Activated CD8-positive, alpha-beta T cell treated with anti-CD3 and anti-CD28 coated beads, Interleukin-2, amount 10 ng/mL, durations not matched to agents 7 days and 5 days (primary cell): ENCODE measurements around the gene CRKL. TPM values are rescaled to one million over a fixed set of nuclear protein-coding genes. Genes with fewer than 3 reads are reported as not detected.

ENCODE experiments used
- ATAC-seq: fragments of 150-1000 bp; cut with Tn5 transposase; one replicate; pipeline ENCODE4 v1.10.0; 2021; ENCODE audit warnings: moderate library complexity
- CTCF ChIA-PET: fragments of 350-600 bp; sonication (Branson Sonifier 250); formaldehyde crosslinking; loops from one replicate; lab custom pipeline; 2021; ENCODE audit warnings: antibody characterized with exemption; lab: Charles Lee
- POLR2A ChIA-PET: fragments of 350-600 bp; sonication (Branson Sonifier 250); formaldehyde crosslinking; loops from one replicate; lab custom pipeline; 2021; ENCODE audit warnings: antibody characterized with exemption; lab: Charles Lee
- DNase-seq: peaks from one replicate; pipeline ENCODE4 v3.0.0-alpha.2; 2020
- H3K27ac Mint-ChIP-seq: one replicate; pipeline ENCODE4 v1.8.0; 2021; ENCODE audit warnings: mild to moderate bottlenecking, mixed read lengths
- H3K27me3 Mint-ChIP-seq: one replicate; pipeline ENCODE4 v1.8.0; 2021; ENCODE audit warnings: low read depth, mixed read lengths
- H3K36me3 Mint-ChIP-seq: one replicate; pipeline ENCODE4 v1.8.0; 2021; ENCODE audit warnings: low read depth, mixed read lengths
- H3K4me1 Mint-ChIP-seq: one replicate; pipeline ENCODE4 v1.8.0; 2021; ENCODE audit warnings: low read depth, mixed read lengths
- H3K4me3 Mint-ChIP-seq: one replicate; pipeline ENCODE4 v1.8.0; 2021; ENCODE audit warnings: mild to moderate bottlenecking, mixed read lengths
- H3K9me3 Mint-ChIP-seq: one replicate; pipeline ENCODE4 v1.8.0; 2022; ENCODE audit warnings: mixed read lengths; ENCODE audit not compliant: insufficient read depth
- total RNA-seq, 2 experiments: library from RNA; stranded (reverse); gene quantifications; one replicate each; pipeline ENCODE4 v1.2.3, GENCODE V29; 2021

The CRKL gene
- total RNA-seq, 2 experiments from 2014 or later: 87.0 to 87.4 TPM

DNA sequence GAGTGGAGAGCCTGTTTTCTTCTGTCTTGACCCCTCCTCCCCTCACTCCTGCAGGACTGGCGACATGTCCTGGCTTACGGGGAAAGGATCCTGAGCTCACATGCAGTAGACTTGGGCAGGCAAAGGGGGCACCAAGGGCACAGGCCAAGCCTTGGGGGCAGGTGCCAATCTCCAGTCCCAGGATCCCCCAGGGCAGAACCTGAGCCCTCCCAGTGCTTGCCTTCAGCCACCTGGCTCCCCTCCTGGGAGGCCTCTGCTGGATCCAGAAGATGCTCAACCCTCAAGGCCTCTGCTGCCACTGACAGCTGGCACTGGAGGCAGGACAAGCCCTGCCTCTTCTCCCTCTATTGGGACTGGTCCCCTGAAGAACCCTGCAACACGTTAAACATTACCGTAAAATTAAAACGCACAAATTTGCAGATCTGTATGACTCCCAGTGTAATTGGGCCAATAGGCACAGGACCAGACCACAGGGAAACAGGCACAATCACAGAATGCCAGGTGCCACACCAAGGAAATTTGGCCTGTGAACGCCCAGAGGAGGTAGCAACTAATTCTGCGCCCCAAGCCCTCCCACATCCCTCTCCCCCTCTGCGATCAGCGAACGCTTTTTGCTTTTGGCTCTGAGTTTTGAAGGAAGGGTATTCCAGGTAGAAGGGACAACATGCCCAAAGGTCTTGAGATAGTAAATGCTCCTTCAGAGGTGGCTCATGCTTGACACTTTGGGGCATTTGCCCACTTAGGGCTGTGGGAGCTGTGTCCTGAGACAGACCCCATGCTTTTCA, 63.9 kb downstream of the CRKL start:
- Mint-ChIP-seq H3K9me3 (peaks cover 11% of the 10 kb centered on the region), H3K4me1 (peaks cover 38% of the 10 kb centered on the region), H3K36me3 (peaks cover 13% of the 10 kb centered on the region), H3K27me3 (peaks cover 2% of the 10 kb centered on the region), H3K27ac (peak overlapping the region; percentile 95), H3K4me3 (peak overlapping the region; percentile 93)
- no peak for ATAC-seq
- ChIA-PET POLR2A (interaction anchor here (1.7 to 4.2 kb wide), 2 partner anchors 18 to 21 kb away, joined by 7 to 17 read pairs; partner anchors contain the start of gene THAP7), CTCF (interaction anchor here (0.7 to 2.1 kb wide), 5 partner anchors 8 to 64 kb away, joined by 3 to 6 read pairs (median 4); no protein-coding TSS in a partner anchor)
- DNase-seq: no peak

GRCh38 chr22:20981787-20982562, 64.8 kb downstream of the CRKL start, which contains the start of gene LZTR1:
Gene LZTR1 (plus strand): TSS chr22:20982297. CDS start chr22:20982372, 75 bp downstream.
- ATAC-seq (peak; percentile 80), DNase-seq (peak; percentile 80)
- H3K36me3 Mint-ChIP-seq: peaks cover 17% of the 10 kb centered on the region
- ChIA-PET CTCF (interaction anchor here (0.6 to 2.1 kb wide), 10 partner anchors 9 to 178 kb away, joined by 3 to 6 read pairs (median 3); partner anchors contain the start of gene AIFM3), POLR2A (interaction anchor here (0.6 to 4.2 kb wide), 4 partner anchors 14 to 33 kb away, joined by 3 to 17 read pairs (median 5); partner anchors contain the start of gene THAP7)
- peaks cover 11% of the 10 kb centered on the region for H3K9me3 Mint-ChIP-seq
- peaks cover 38% of the 10 kb centered on the region for H3K4me1 Mint-ChIP-seq
- peak within 1 kb of the TSS; percentile 93 for H3K4me3 Mint-ChIP-seq
- peak within 1 kb of the TSS; percentile 95 for H3K27ac Mint-ChIP-seq
- H3K27me3 Mint-ChIP-seq: peaks cover 2% of the 10 kb centered on the region

DNA sequence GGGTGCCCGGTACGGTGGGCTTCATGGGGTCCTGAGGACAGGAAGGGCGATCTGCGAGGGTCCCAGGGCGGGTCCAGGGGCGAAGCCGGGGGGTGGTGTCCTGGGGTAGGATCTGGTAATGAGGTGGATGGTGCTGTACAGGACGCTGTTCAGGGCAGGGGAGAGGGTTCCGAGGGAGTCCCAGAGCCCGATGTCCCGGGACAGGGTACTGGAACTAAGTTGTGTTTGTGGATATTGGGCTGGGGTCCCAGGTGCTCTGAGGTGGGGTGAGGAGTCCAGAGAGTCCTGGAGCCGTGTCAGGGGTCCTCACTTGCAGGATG, 65.3 kb downstream of the CRKL start:
- ChIA-PET POLR2A (interaction anchor here (0.6 to 4.2 kb wide), 5 partner anchors 14 to 62 kb away, joined by 3 to 17 read pairs (median 3); partner anchors contain the start of gene THAP7), CTCF (interaction anchor here (0.6 to 2.1 kb wide), 11 partner anchors 10 to 178 kb away, joined by 3 to 6 read pairs (median 3); partner anchors contain the start of gene AIFM3)
- peaks cover 11% of the 10 kb centered on the region for H3K9me3 Mint-ChIP-seq
- DNase-seq (no peak), ATAC-seq (peak; percentile 11)
- peak overlapping the region; percentile 93 for H3K4me3 Mint-ChIP-seq
- peaks cover 2% of the 10 kb centered on the region for H3K27me3 Mint-ChIP-seq
- peaks cover 17% of the 10 kb centered on the region for H3K36me3 Mint-ChIP-seq
- H3K4me1 Mint-ChIP-seq: peaks cover 38% of the 10 kb centered on the region
- H3K27ac Mint-ChIP-seq: peak overlapping the region; percentile 95

GRCh38 chr22:20983081-20983771, 66.0 kb downstream of the CRKL start:
- Mint-ChIP-seq H3K36me3 (peaks cover 22% of the 10 kb centered on the region), H3K4me1 (peaks cover 38% of the 10 kb centered on the region), H3K4me3 (peak overlapping the region; percentile 93), H3K27ac (peak overlapping the region; percentile 95), H3K9me3 (peaks cover 11% of the 10 kb centered on the region), H3K27me3 (peaks cover 2% of the 10 kb centered on the region)
- no peak for ATAC-seq
- no peak for DNase-seq
- POLR2A ChIA-PET: interaction anchor here (0.8 to 4.2 kb wide), 3 partner anchors 16 to 62 kb away, joined by 3 to 17 read pairs (median 7); partner anchors contain the start of gene THAP7
- CTCF ChIA-PET: interaction anchor here (1.0 to 2.1 kb wide), 6 partner anchors 10 to 179 kb away, joined by 3 to 6 read pairs (median 3); no protein-coding TSS in a partner anchor

DNA sequence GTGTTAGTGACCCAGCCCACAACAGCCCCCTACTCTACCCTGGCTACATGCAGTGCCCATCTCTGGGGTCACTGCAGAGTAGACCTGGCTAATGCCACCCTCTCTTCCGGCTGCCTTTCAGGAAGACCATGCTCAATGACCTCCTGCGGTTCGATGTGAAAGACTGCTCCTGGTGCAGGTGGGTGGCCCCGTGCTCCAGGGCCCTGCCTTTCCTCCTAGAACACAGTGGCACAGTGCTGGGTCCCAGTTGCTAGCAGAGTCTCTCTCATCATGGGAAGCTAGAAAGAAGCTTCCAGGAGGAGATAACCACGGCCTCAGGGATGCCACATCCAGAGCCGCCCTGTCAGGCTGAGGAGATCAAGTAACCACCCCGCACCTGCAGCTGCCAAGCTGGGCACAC, 68.5 kb downstream of the CRKL start:
- ATAC-seq (no peak), DNase-seq (no peak)
- POLR2A ChIA-PET: no interaction called here
- H3K9me3 Mint-ChIP-seq: no peaks in the 10 kb centered on the region
- peaks cover 19% of the 10 kb centered on the region for H3K36me3 Mint-ChIP-seq
- H3K27me3 Mint-ChIP-seq: no peaks in the 10 kb centered on the region
- H3K27ac Mint-ChIP-seq: no peak overlapping the region
- CTCF ChIA-PET: no interaction called here
- H3K4me3 Mint-ChIP-seq: no peak overlapping the region
- peaks cover 37% of the 10 kb centered on the region for H3K4me1 Mint-ChIP-seq

- Mint-ChIP-seq H3K36me3 (peaks cover 19% of the 10 kb centered on the region), H3K9me3 (no peaks in the 10 kb centered on the region), H3K27ac (no peak overlapping the region), H3K4me1 (peaks cover 31% of the 10 kb centered on the region), H3K27me3 (no peaks in the 10 kb centered on the region), H3K4me3 (no peak overlapping the region)
- no peak for ATAC-seq
- ChIA-PET CTCF (no interaction called here), POLR2A (no interaction called here)
- no peak for DNase-seq
These were observed 69.2 kb downstream of the CRKL start for GRCh38 chr22:20986365-20986764.

DNA sequence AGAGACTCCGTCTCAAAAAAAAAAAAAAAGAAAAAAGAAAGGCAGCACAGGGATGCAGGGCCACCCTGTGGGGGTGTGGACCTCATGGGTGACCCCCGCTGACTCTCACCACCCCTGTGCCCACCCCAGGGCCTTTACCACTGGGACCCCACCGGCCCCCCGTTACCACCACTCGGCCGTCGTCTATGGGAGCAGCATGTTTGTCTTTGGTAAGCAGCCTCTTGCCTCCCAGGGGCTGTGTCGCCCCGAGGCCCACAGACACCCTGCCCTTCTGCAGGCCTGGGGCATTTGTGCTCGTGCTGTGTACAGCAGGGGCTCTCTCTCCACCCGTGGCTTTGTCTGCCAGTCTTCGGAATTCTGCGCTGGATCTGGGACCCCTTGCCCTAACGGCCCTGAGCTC, 70.2 kb downstream of the CRKL start:
- Mint-ChIP-seq H3K36me3 (peaks cover 19% of the 10 kb centered on the region), H3K27ac (no peak overlapping the region), H3K9me3 (no peaks in the 10 kb centered on the region), H3K27me3 (no peaks in the 10 kb centered on the region), H3K4me3 (no peak overlapping the region), H3K4me1 (peaks cover 27% of the 10 kb centered on the region)
- no peak for ATAC-seq
- DNase-seq: no peak
- POLR2A ChIA-PET: interaction anchor here (0.7 kb wide), 1 partner anchor 13 kb away, joined by 4 read pairs; no protein-coding TSS in a partner anchor
- CTCF ChIA-PET: no interaction called here

DNA sequence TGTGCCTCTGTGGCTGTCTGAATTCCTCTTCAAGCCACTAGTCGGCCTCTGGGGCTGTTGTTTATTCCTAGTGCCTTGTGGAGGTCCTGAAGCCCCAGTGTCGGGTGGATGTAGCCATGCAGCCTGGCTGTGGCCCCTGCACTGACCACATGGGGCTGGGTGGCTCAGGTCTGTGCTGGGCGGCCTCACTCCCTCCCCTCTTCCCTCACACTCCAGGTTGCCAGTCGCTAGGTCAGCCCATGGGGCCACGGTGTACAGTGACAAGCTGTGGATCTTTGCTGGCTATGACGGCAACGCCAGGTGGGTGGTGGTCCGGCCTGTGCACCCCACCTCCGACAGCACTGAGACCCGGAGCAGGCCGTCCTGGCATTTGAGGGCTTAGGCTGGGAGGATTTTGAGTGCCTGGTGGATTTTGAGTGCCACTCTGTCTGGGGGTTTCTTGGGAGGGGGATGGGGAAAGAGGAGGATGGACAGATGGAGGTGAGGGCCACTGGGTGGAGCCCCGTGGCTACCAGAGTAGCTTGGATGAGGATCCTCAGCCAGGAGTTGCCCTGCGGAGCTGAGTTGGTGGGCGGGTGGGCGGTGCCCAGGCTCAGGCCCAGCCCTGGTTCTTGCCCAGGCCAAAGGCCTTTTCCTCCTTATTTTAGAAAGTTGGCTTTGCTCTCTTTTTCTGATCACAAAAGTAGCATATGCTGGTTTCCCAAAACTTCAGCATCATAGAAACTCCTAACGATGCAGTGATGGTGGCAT, 71.5 kb downstream of the CRKL start:
- DNase-seq (no peak), ATAC-seq (no peak)
- Mint-ChIP-seq H3K27ac (no peak overlapping the region), H3K4me3 (no peak overlapping the region), H3K36me3 (peaks cover 16% of the 10 kb centered on the region), H3K4me1 (peaks cover 15% of the 10 kb centered on the region), H3K27me3 (no peaks in the 10 kb centered on the region), H3K9me3 (no peaks in the 10 kb centered on the region)
- ChIA-PET POLR2A (interaction anchor here (1.1 kb wide), 1 partner anchor 12 kb away, joined by 4 read pairs; no protein-coding TSS in a partner anchor), CTCF (no interaction called here)

- no peak overlapping the region for H3K27ac Mint-ChIP-seq
- no peaks in the 10 kb centered on the region for H3K9me3 Mint-ChIP-seq
- DNase-seq (no peak), ATAC-seq (no peak)
- peaks cover 10% of the 10 kb centered on the region for H3K4me1 Mint-ChIP-seq
- no peaks in the 10 kb centered on the region for H3K27me3 Mint-ChIP-seq
- H3K4me3 Mint-ChIP-seq: no peak overlapping the region
- CTCF ChIA-PET: no interaction called here
- POLR2A ChIA-PET: interaction anchor here (1.1 kb wide), 1 partner anchor 11 kb away, joined by 4 read pairs; no protein-coding TSS in a partner anchor
- peaks cover 9% of the 10 kb centered on the region for H3K36me3 Mint-ChIP-seq
These were observed 72.3 kb downstream of the CRKL start for GRCh38 chr22:20989323-20990138.
